GM12864 (cell line): ENCODE measurements around the gene AOC1.

Experiments
- DNase-seq: peaks from one replicate; pipeline ENCODE4 v3.0.0-alpha.2; 2011; ENCODE audit warnings: low read depth
- H3K4me3 ChIP-seq: 2 replicates; pipeline ENCODE4 v1.5.1; 2011; ENCODE audit warnings: mild to moderate bottlenecking, low read depth, low read length, control low read depth
- CTCF ChIP-seq: IDR thresholded peaks from 2 replicates; pipeline ENCODE4 v1.5.1; 2011; ENCODE audit warnings: low read depth, mild to moderate bottlenecking, moderate library complexity, low read length, control low read depth, inconsistent platforms; ENCODE audit errors: missing control alignments

AOC1 gene

DNA sequence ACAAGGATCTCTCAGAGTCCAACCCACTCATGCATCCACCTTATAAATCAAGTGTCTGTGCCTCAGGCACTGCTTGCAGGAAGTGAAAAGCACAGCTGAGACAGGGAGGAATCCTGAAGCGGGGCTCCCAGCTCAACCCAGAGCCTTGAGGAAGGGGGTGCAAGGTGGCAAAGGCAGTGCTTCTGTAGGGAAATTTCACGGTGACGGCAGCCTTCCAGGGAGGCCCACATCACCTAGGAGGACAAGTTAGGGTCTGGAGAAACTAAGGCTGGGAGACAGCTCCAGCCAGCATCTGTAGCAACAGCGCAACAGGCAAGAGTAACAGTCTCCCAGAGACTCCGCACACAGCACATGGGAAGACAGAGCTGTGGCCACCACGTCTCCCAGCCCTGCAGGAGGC is 2.7 kb downstream of the AOC1 start:
- H3K4me3 ChIP-seq: no peak overlapping the region
- TF ChIP-seq CTCF: no peak
- no peak for DNase-seq

- no peak for DNase-seq
- TF ChIP-seq CTCF: no peak
- no peak overlapping the region for H3K4me3 ChIP-seq
Measured at GRCh38 chr7:150855476-150856302, 3.4 kb downstream of the AOC1 start.

DNA sequence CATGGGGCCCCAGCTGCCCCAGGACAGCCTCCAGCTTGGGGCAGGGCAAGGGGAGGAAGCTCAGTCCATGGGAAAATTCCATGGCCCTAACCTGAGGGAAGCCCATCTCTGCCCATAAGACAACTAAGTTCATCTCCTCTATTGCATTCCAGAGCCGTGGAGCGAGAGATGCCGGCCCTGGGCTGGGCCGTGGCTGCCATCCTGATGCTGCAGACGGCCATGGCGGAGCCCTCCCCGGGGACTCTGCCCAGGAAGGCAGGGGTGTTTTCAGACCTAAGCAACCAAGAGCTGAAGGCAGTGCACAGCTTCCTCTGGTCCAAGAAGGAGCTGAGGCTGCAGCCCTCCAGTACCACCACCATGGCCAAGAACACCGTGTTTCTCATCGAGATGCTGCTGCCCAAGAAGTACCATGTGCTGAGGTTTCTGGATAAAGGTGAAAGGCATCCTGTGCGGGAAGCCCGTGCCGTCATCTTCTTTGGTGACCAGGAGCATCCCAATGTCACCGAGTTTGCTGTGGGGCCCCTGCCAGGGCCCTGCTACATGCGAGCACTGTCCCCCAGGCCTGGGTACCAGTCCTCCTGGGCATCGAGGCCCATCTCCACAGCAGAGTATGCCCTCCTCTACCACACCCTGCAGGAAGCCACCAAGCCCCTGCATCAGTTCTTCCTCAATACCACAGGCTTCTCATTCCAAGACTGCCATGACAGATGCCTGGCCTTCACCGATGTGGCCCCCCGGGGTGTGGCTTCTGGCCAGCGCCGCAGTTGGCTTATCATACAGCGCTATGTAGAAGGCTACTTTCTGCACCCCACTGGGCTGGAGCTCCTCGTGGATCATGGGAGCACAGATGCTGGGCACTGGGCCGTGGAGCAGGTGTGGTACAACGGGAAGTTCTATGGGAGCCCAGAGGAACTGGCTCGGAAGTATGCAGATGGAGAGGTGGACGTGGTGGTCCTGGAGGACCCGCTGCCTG is 4.3 kb downstream of the AOC1 start:
- TF ChIP-seq CTCF: no peak
- no peak for DNase-seq
- no peak overlapping the region for H3K4me3 ChIP-seq

DNA sequence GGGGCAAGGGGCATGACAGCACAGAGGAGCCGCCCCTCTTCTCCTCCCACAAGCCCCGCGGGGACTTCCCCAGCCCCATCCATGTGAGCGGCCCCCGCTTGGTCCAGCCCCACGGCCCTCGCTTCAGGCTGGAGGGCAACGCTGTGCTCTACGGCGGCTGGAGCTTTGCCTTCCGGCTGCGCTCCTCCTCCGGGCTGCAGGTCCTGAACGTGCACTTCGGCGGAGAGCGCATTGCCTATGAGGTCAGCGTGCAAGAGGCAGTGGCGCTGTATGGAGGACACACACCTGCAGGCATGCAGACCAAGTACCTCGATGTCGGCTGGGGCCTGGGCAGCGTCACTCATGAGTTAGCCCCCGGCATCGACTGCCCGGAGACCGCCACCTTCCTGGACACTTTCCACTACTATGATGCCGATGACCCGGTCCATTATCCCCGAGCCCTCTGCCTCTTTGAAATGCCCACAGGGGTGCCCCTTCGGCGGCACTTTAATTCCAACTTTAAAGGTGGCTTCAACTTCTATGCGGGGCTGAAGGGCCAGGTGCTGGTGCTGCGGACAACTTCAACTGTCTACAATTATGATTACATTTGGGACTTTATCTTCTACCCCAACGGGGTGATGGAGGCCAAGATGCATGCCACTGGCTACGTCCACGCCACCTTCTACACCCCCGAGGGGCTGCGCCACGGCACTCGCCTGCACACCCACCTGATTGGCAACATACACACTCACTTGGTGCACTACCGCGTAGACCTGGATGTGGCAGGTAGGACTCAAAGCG is 5.1 kb downstream of the AOC1 start:
- no peak overlapping the region for H3K4me3 ChIP-seq
- DNase-seq: no peak
- TF ChIP-seq CTCF: no peak

GRCh38 chr7:150858236-150859197 is 6.2 kb downstream of the AOC1 start:
- no peak for DNase-seq
- H3K4me3 ChIP-seq: no peak overlapping the region
- TF ChIP-seq CTCF: no peak
